Stimulated activated CD4-positive, alpha-beta T cell treated with anti-CD3 and anti-CD28 coated beads, Interleukin-2, amount 100 ng/mL, for 24 hours (primary cell): Measurements from ENCODE around the gene ATF1.
"Not testable (repeated sequence)": the region's sequence is repeated elsewhere in the genome, so short reads cannot be mapped to it uniquely, and the experiment has no call there.

ENCODE experiments used
- DNase-seq, 2 donors: peaks; one replicate each; pipeline ENCODE4 v3.0.0-alpha.2; 2020

The ATF1 gene

DNA sequence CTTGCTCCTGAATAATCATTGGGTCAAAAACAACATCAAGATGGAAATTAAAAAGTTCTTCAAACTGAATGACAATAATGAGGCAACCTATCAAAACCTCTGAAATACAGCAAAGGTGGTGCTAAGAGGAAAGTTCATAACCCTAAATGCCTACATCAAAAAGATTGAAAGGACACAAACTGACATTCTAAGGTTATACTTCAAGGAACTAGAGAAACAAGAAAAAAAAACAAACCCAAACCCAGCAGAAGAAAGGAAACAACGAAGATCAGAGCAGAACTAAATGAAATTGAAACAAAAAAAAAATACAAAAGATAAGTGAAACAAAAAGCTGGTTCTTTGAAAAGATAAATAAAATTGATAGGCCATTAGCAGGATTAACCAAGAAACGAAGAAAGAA, 105.0 kb downstream of the ATF1 start:
- DNase-seq, result not testable (repeated sequence)
